ENCODE measurements around the gene RPL4.

RPL4 gene

GRCh38 chr15:66483131-66483566 is 21.5 kb downstream of the RPL4 start:
- H2AFZ ChIP-seq (ENCODE audit: low read depth, low read length) = no peak overlapping the region
- ATAC-seq (ENCODE audit: insufficient read depth, low read depth) = no peak
- TF ChIP-seq CTCF (IDR thresholded peaks at IDR 0.05; ENCODE audit: borderline replicate concordance, extremely low read depth, low read length, poor library complexity, severe bottlenecking) = no peak
- TF ChIP-seq EZH2 (IDR thresholded peaks at IDR 0.05; ENCODE audit: borderline replicate concordance, low read depth, low read length, severe bottlenecking) = no peak
- H3K9ac ChIP-seq (ENCODE audit: low read depth, low read length) = no peak overlapping the region
- H3K9me3 ChIP-seq (ENCODE audit: insufficient read depth, low read length, severe bottlenecking) = no peaks in the 10 kb centered on the region
- H3K27ac ChIP-seq (ENCODE audit: low read length) = no peak overlapping the region
- H3K4me3 ChIP-seq (ENCODE audit: low read depth in 1 of 2, low read length in 2 of 2) = no peak overlapping the region
- DNase-seq = no peak
- H3K4me1 ChIP-seq (ENCODE audit: insufficient read depth, low read length) = no peaks in the 10 kb centered on the region
- H3K36me3 ChIP-seq (ENCODE audit: insufficient read depth, low read length) = peaks cover 67% of the 10 kb centered on the region
- 0 out of 2 replicates have a peak, but pooled peaks cover 4% of the 10 kb centered on the region for H4K20me1 ChIP-seq (ENCODE audit: insufficient read depth, low read length)
- H3K4me2 ChIP-seq (ENCODE audit: insufficient read depth, low read length) = no peak overlapping the region
- H3K79me2 ChIP-seq (ENCODE audit: insufficient read depth, low read length) = peaks cover 17% of the 10 kb centered on the region
- no peaks in the 10 kb centered on the region for H3K27me3 ChIP-seq (ENCODE audit: insufficient read depth, low read length, poor library complexity)

- Histone ChIP-seq H3K79me2 (ENCODE audit: insufficient read depth, low read length) (peaks cover 20% of the 10 kb centered on the region), H2AFZ (ENCODE audit: low read depth, low read length) (no peak overlapping the region), H3K4me1 (ENCODE audit: insufficient read depth, low read length) (no peaks in the 10 kb centered on the region), H3K27ac (ENCODE audit: low read length) (no peak overlapping the region), H3K36me3 (ENCODE audit: insufficient read depth, low read length) (peaks cover 65% of the 10 kb centered on the region), H3K4me3 (ENCODE audit: low read depth in 1 of 2, low read length in 2 of 2) (no peak overlapping the region), H3K27me3 (ENCODE audit: insufficient read depth, low read length, poor library complexity) (no peaks in the 10 kb centered on the region), H3K4me2 (ENCODE audit: insufficient read depth, low read length) (no peak overlapping the region), H4K20me1 (ENCODE audit: insufficient read depth, low read length) (peaks cover 9% of the 10 kb centered on the region; the same call in 1 of the 2 replicates), H3K9ac (ENCODE audit: low read depth, low read length) (no peak overlapping the region), H3K9me3 (ENCODE audit: insufficient read depth, low read length, severe bottlenecking) (no peaks in the 10 kb centered on the region)
- no peak for DNase-seq
- TF ChIP-seq CTCF (IDR thresholded peaks at IDR 0.05; ENCODE audit: borderline replicate concordance, extremely low read depth, low read length, poor library complexity, severe bottlenecking) (no peak), EZH2 (IDR thresholded peaks at IDR 0.05; ENCODE audit: borderline replicate concordance, low read depth, low read length, severe bottlenecking) (no peak)
- no peak for ATAC-seq (ENCODE audit: insufficient read depth, low read depth)
Observed at GRCh38 chr15:66482539-66482938, 22.1 kb downstream of the RPL4 start.

- no peak for TF ChIP-seq CTCF (IDR thresholded peaks at IDR 0.05; ENCODE audit: borderline replicate concordance, extremely low read depth, low read length, poor library complexity, severe bottlenecking)
- TF ChIP-seq EZH2 (IDR thresholded peaks at IDR 0.05; ENCODE audit: borderline replicate concordance, low read depth, low read length, severe bottlenecking) = no peak
- H3K27me3 ChIP-seq (ENCODE audit: insufficient read depth, low read length, poor library complexity) = no peaks in the 10 kb centered on the region
- no peak for DNase-seq
- no peak overlapping the region for H3K9ac ChIP-seq (ENCODE audit: low read depth, low read length)
- H3K4me3 ChIP-seq (ENCODE audit: low read depth in 1 of 2, low read length in 2 of 2) = no peak overlapping the region
- H3K79me2 ChIP-seq (ENCODE audit: insufficient read depth, low read length) = peaks cover 22% of the 10 kb centered on the region
- no peaks in the 10 kb centered on the region for H3K4me1 ChIP-seq (ENCODE audit: insufficient read depth, low read length)
- peaks cover 55% of the 10 kb centered on the region for H3K36me3 ChIP-seq (ENCODE audit: insufficient read depth, low read length)
- H4K20me1 ChIP-seq (ENCODE audit: insufficient read depth, low read length) = peaks cover 19% of the 10 kb centered on the region; the same call in 1 of the 2 replicates
- ATAC-seq (ENCODE audit: insufficient read depth, low read depth) = no peak
- H2AFZ ChIP-seq (ENCODE audit: low read depth, low read length) = no peak overlapping the region
- H3K4me2 ChIP-seq (ENCODE audit: insufficient read depth, low read length) = no peak overlapping the region
- no peaks in the 10 kb centered on the region for H3K9me3 ChIP-seq (ENCODE audit: insufficient read depth, low read length, severe bottlenecking)
- no peak overlapping the region for H3K27ac ChIP-seq (ENCODE audit: low read length)
Observed at GRCh38 chr15:66481107-66481856, 23.4 kb downstream of the RPL4 start.

All from DND-41 (cell line).